HepG2 (cell line): Measurements from ENCODE around the gene ANKS6. TPM values are rescaled to one million over a fixed set of nuclear protein-coding genes. Genes with fewer than 3 reads are reported as not detected.

Experiments used
- ATAC-seq: fragments of 200-7000 bp; cut with Tn5 transposase; 3 replicates; pipeline ENCODE4 v1.9.1; 2020; ENCODE audit warnings: mild to moderate bottlenecking, moderate library complexity
- BruUV-seq: library from RNA; stranded (reverse); fragments of 400-500 nt; replicated peaks from 2 replicates; lab custom pipeline; 2021; lab: Mats Ljungman, UMichigan
- CTCF ChIA-PET: fragments of 300-600 bp; formaldehyde crosslinking; extraction: SDS; loops from one replicate; lab custom pipeline; 2021; ENCODE audit warnings: low total read pairs, inconsistent platforms, low intra/inter-chr PET ratio; lab: Yijun Ruan, JAX
- POLR2A ChIA-PET: fragments of 350-600 bp; sonication (Branson Sonifier 250); formaldehyde crosslinking; loops from one replicate; lab custom pipeline; 2020; ENCODE audit warnings: antibody characterized with exemption, inconsistent platforms; lab: Yijun Ruan, JAX
- DNase-seq: peaks from one replicate; pipeline ENCODE4 v3.0.0-alpha.2; 2015; ENCODE audit warnings: low spot score
- FAIRE-seq: peaks from 3 replicates; lab custom pipeline; 2011; peaks lifted over from hg19 to GRCh38; lab: Jason Lieb, UNC
- H2AFZ ChIP-seq: one replicate; pipeline ENCODE4 v1.6.1; 2011; ENCODE audit warnings: low read length, inconsistent platforms
- H3K27ac ChIP-seq: fragments of 300-600 bp; 3 replicates; pipeline ENCODE4 v1.8.0; 2011; ENCODE audit warnings: mixed run types, mild to moderate bottlenecking, mixed read lengths, low read length, inconsistent platforms; ENCODE audit not compliant: insufficient read depth; ENCODE audit errors: extremely low read length
- H3K27me3 ChIP-seq, 2 experiments: fragments of 200-600 bp in 1 of 2; 2 replicates in 1 of 2; 3 replicates in 1 of 2; pipeline versions ENCODE4 v1.6.0 to v1.8.0; 2011; ENCODE audit warnings: low read length in 2 of 2, mild to moderate bottlenecking in 2 of 2, moderate library complexity in 2 of 2, inconsistent platforms in 1 of 2; ENCODE audit not compliant: insufficient read depth in 2 of 2, control insufficient read depth in 1 of 2
- H3K36me3 ChIP-seq, 2 experiments: fragments of 200-600 bp in 1 of 2; replicated peaks in 1 of 2; 2 replicates in 1 of 2; 3 replicates in 1 of 2; pipeline versions ENCODE4 v1.5.1 to v1.8.0; 2011; ENCODE audit warnings: low read length in 2 of 2, inconsistent platforms in 1 of 2; ENCODE audit not compliant: insufficient read depth in 2 of 2, control insufficient read depth in 1 of 2
- H3K4me1 ChIP-seq: 2 replicates; pipeline ENCODE4 v1.5.1; 2012; ENCODE audit warnings: low read length, inconsistent platforms; ENCODE audit not compliant: insufficient read depth
- H3K4me2 ChIP-seq: 2 replicates; pipeline ENCODE4 v1.6.0; 2011; ENCODE audit warnings: low read depth, low read length, inconsistent platforms
- H3K4me3 ChIP-seq, 3 experiments: fragments of 200-600 bp in 1 of 3; sonication (generic), shearing (Covaris generic) in 1 of 3; replicated peaks in 1 of 3; 2 replicates each; pipeline ENCODE4 v1.5.1; 2011 to 2016; ENCODE audit warnings: low read length in 3 of 3, inconsistent platforms in 2 of 3, low read depth in 2 of 3, mild to moderate bottlenecking in 2 of 3, control low read depth in 1 of 3, mixed read lengths in 1 of 3; ENCODE audit not compliant: insufficient read depth in 1 of 3
- H3K79me2 ChIP-seq: one replicate; pipeline ENCODE4 v1.6.1; 2011; ENCODE audit warnings: low read length, inconsistent platforms; ENCODE audit not compliant: insufficient read depth
- H3K9ac ChIP-seq: 2 replicates; pipeline ENCODE4 v1.6.0; 2011; ENCODE audit warnings: mild to moderate bottlenecking, low read depth, low read length, inconsistent platforms; ENCODE audit not compliant: insufficient read depth
- H3K9me3 ChIP-seq: 2 replicates; pipeline ENCODE4 v1.5.1; 2012; ENCODE audit warnings: mild to moderate bottlenecking, low read length
- H4K20me1 ChIP-seq: 2 replicates; pipeline ENCODE4 v1.6.0; 2011; ENCODE audit warnings: inconsistent platforms, mild to moderate bottlenecking, low read length, moderate library complexity; ENCODE audit not compliant: insufficient read depth
- HNF4A ChIP-seq: sonication (generic); formaldehyde crosslinking; IDR thresholded peaks from 2 replicates; pipeline ENCODE4 v1.4.0; 2020; ENCODE audit warnings: missing genetic modification reagents
- HNF4G ChIP-seq, 2 experiments: sonication (generic) in 1 of 2; formaldehyde crosslinking in 1 of 2; IDR thresholded peaks; 2 replicates each; pipeline versions ENCODE4 v1.4.0 to v1.6.1; 2011 to 2020; ENCODE audit warnings: borderline replicate concordance in 2 of 2, low read depth in 2 of 2, mild to moderate bottlenecking in 2 of 2, low read length in 1 of 2, missing genetic modification reagents in 1 of 2, moderate library complexity in 1 of 2
- MEIS1 ChIP-seq: sonication (generic); formaldehyde crosslinking; IDR thresholded peaks from 2 replicates; pipeline ENCODE4 v1.9.0; 2021; ENCODE audit warnings: mild to moderate bottlenecking, missing genetic modification reagents, moderate library complexity, borderline replicate concordance
- NFE2 ChIP-seq: sonication (generic); formaldehyde crosslinking; IDR thresholded peaks from 2 replicates; pipeline ENCODE4 v1.4.0; 2020; ENCODE audit warnings: missing genetic modification reagents
- WGBS: methylation state at CpG from one replicate; pipeline ENCODE4 v1.1.6; 2017; ENCODE audit warnings: low lambda C conversion rate; 5-methylcytosine and 5-hydroxymethylcytosine counted together
- in situ Hi-C: cut with HindIII; loops from 2 replicates; pipeline ENCODE4 v1.10.0; 2017; ENCODE audit warnings: low pct_unique_long_range_greater_than_20kb; ENCODE audit not compliant: extremely low pct_ligation_motif_present
- intact Hi-C: fragments of 100-400 bp; cut with micrococcal nuclease; formaldehyde crosslinking; loops from one replicate; pipeline ENCODE4 v1.10.0; 2022; ENCODE audit not compliant: unreplicated experiment
- polyA plus RNA-seq, 8 experiments: library from polyadenylated mRNA; depleted of rRNA in 3 of 8; stranded (reverse) in 7 of 8; unstranded in 1 of 8; fragments of >200 nt; fragmentation: Illumina TruSeq in 4 of 8; extraction: Trizol in 4 of 8; gene quantifications; 2 replicates each; pipeline versions ENCODE4 v1.2.1 to v1.2.3, GENCODE V29; 2011 to 2016; ENCODE audit warnings: low read depth in 4 of 8, missing spikeins in 1 of 8, mixed read lengths in 1 of 8; ENCODE audit not compliant: insufficient read depth in 1 of 8
- total RNA-seq, 5 experiments: library from RNA; depleted of rRNA; stranded (reverse); fragments of >200 nt; fragmentation: Illumina TruSeq; extraction: Trizol; gene quantifications; 2 replicates each; pipeline ENCODE4 v1.2.3, GENCODE V29; 2016; ENCODE audit warnings: low read depth in 1 of 5
- TF ChIP-seq, protein P1 (sequence below): IDR thresholded peaks from 2 replicates; pipeline ENCODE4 v1.4.0; 2020; ENCODE audit warnings: mild to moderate bottlenecking, missing genetic modification reagents
- TF ChIP-seq, protein P2 (sequence below): sonication (generic); formaldehyde crosslinking; IDR thresholded peaks from 2 replicates; pipeline ENCODE4 v1.4.0; 2020; ENCODE audit warnings: missing genetic modification reagents

The ANKS6 gene
- total and polyA plus RNA-seq, 2 of the 13 experiments (the other 11 are each of a cell fraction or from before 2014, with no cell fraction given) = 8.8 to 10.7 TPM

DNA sequence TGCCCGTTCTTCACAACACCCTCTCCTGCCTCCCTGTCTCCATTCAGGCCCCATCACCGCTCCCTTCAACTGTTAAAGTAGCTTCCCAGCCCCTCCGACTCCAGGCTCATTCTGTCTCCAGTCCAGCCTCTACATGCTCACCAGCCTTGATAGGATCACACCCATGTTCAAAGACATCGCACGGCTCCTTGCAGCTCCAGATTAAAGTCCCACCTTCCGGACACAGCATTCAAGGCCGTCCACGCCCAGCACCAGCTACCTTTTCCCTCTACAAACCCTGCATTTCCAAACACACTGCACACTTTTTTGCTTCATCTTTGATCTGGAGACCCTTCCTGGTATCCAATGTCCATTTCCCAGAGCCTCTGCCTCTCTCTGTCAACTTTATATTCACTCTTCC, 94.0 kb downstream of the ANKS6 start:
- Histone ChIP-seq H2AFZ (no peak overlapping the region), H3K27ac (no peak overlapping the region), H3K36me3 (no peaks in the 10 kb centered on the region), H4K20me1 (no peaks in the 10 kb centered on the region; the same call in 1 of the 2 replicates), H3K9me3 (no peaks in the 10 kb centered on the region), H3K4me1 (peaks cover 20% of the 10 kb centered on the region), H3K79me2 (no peaks in the 10 kb centered on the region), H3K27me3 (peaks cover 0 to 34% of the 10 kb centered on the region in 2 experiments; a peak in 3 of 5 replicates), H3K4me3 (no peak overlapping the region), H3K9ac (no peak overlapping the region), H3K4me2 (0 out of 2 replicates have a peak overlapping the region, but pooled peaks have one; percentile 12)
- peak; percentile 50 for ATAC-seq
- FAIRE-seq = peak; percentile 46
- intact Hi-C loops = no loop called here
- peak; percentile 9 for DNase-seq
- POLR2A ChIA-PET = no interaction called here
- CTCF ChIA-PET = no interaction called here
- in situ Hi-C loops = loop anchor here (10.0 kb wide), 1 partner anchor 388 kb away; no protein-coding TSS in a partner anchor
- WGBS = 7% methylated on average over 8 of the region's 8 CpGs
- TF ChIP-seq, protein P1, sequence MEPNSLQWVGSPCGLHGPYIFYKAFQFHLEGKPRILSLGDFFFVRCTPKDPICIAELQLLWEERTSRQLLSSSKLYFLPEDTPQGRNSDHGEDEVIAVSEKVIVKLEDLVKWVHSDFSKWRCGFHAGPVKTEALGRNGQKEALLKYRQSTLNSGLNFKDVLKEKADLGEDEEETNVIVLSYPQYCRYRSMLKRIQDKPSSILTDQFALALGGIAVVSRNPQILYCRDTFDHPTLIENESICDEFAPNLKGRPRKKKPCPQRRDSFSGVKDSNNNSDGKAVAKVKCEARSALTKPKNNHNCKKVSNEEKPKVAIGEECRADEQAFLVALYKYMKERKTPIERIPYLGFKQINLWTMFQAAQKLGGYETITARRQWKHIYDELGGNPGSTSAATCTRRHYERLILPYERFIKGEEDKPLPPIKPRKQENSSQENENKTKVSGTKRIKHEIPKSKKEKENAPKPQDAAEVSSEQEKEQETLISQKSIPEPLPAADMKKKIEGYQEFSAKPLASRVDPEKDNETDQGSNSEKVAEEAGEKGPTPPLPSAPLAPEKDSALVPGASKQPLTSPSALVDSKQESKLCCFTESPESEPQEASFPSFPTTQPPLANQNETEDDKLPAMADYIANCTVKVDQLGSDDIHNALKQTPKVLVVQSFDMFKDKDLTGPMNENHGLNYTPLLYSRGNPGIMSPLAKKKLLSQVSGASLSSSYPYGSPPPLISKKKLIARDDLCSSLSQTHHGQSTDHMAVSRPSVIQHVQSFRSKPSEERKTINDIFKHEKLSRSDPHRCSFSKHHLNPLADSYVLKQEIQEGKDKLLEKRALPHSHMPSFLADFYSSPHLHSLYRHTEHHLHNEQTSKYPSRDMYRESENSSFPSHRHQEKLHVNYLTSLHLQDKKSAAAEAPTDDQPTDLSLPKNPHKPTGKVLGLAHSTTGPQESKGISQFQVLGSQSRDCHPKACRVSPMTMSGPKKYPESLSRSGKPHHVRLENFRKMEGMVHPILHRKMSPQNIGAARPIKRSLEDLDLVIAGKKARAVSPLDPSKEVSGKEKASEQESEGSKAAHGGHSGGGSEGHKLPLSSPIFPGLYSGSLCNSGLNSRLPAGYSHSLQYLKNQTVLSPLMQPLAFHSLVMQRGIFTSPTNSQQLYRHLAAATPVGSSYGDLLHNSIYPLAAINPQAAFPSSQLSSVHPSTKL (CRISPR knock-in tag) = peak; percentile 26; the same call in 1 of the 2 replicates
- TF ChIP-seq HNF4A (CRISPR knock-in tag) (peak; percentile 68), MEIS1 (no peak), NFE2 (CRISPR knock-in tag) (no peak), HNF4G (IDR thresholded peaks at IDR 0.05; ENCODE audit: borderline replicate concordance, low read depth, low read length) (0 out of 2 replicates have a peak, but pooled peaks have one; percentile 12), HNF4G (CRISPR knock-in tag; IDR thresholded peaks at IDR 0.05; ENCODE audit: borderline replicate concordance, low read depth) (no peak)
- TF ChIP-seq, protein P2, sequence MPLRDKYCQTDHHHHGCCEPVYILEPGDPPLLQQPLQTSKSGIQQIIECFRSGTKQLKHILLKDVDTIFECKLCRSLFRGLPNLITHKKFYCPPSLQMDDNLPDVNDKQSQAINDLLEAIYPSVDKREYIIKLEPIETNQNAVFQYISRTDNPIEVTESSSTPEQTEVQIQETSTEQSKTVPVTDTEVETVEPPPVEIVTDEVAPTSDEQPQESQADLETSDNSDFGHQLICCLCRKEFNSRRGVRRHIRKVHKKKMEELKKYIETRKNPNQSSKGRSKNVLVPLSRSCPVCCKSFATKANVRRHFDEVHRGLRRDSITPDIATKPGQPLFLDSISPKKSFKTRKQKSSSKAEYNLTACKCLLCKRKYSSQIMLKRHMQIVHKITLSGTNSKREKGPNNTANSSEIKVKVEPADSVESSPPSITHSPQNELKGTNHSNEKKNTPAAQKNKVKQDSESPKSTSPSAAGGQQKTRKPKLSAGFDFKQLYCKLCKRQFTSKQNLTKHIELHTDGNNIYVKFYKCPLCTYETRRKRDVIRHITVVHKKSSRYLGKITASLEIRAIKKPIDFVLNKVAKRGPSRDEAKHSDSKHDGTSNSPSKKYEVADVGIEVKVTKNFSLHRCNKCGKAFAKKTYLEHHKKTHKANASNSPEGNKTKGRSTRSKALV (CRISPR knock-in tag) = no peak
- BruUV-seq = no TSS peak
